IgD-negative memory B cell (primary cell): ENCODE measurements around the gene GABRR2. TPM values are rescaled to one million over a fixed set of nuclear protein-coding genes. Genes with fewer than 3 reads are reported as not detected.
"Not testable (repeated sequence)": the region's sequence is repeated elsewhere in the genome, so short reads cannot be mapped to it uniquely, and the experiment has no call there.

Experiments used
- H3K27ac Mint-ChIP-seq, 3 donors: one replicate each; pipeline ENCODE4 v1.8.0; 2020 to 2022; ENCODE audit warnings: mild to moderate bottlenecking in 3 of 3, mixed read lengths in 3 of 3, moderate library complexity in 1 of 3
- H3K27me3 Mint-ChIP-seq: one replicate; pipeline ENCODE4 v1.8.0; 2021; ENCODE audit warnings: mixed read lengths
- H3K36me3 Mint-ChIP-seq: one replicate; pipeline ENCODE4 v1.8.0; 2020; ENCODE audit warnings: mild to moderate bottlenecking, mixed read lengths
- H3K4me1 Mint-ChIP-seq, 3 donors: one replicate each; pipeline ENCODE4 v1.8.0; 2020 to 2022; ENCODE audit warnings: mixed read lengths in 3 of 3, mild to moderate bottlenecking in 1 of 3
- H3K4me3 Mint-ChIP-seq, 4 donors: one replicate each; pipeline ENCODE4 v1.8.0; 2020 to 2022; ENCODE audit warnings: mild to moderate bottlenecking in 4 of 4, mixed read lengths in 4 of 4, moderate library complexity in 3 of 4
- H3K9me3 Mint-ChIP-seq, 3 donors: one replicate each; pipeline ENCODE4 v1.8.0; 2020 to 2021; ENCODE audit warnings: mixed read lengths in 3 of 3, mild to moderate bottlenecking in 1 of 3
- polyA plus RNA-seq: library from polyadenylated mRNA; unstranded; fragments of 300-500 nt; fragmentation: Illumina TruSeq; gene quantifications from one replicate; pipeline ENCODE4 v1.2.3, GENCODE V29; 2021

The GABRR2 gene
- polyA plus RNA-seq, 1 donor from 2014 or later, result 0.13 TPM

- no peak overlapping the region for H3K27ac Mint-ChIP-seq
- no peaks in the 10 kb centered on the region for H3K27me3 Mint-ChIP-seq
- H3K36me3 Mint-ChIP-seq, result no peaks in the 10 kb centered on the region
- H3K4me1 Mint-ChIP-seq, result peaks cover 4 to 15% (median 9%) of the 10 kb centered on the region in 3 donors
- H3K4me3 Mint-ChIP-seq, result peak overlapping the region in 1 of 4 donors; percentile 63
- no peaks in the 10 kb centered on the region for H3K9me3 Mint-ChIP-seq
Observed at GRCh38 chr6:89311530-89311852, 3.6 kb downstream of the GABRR2 start.

- peaks cover 2 to 13% (median 9%) of the 10 kb centered on the region in 3 donors for H3K4me1 Mint-ChIP-seq
- H3K4me3 Mint-ChIP-seq, result no peak overlapping the region
- no peaks in the 10 kb centered on the region for H3K36me3 Mint-ChIP-seq
- H3K27me3 Mint-ChIP-seq, result no peaks in the 10 kb centered on the region
- H3K27ac Mint-ChIP-seq, result no peak overlapping the region
- H3K9me3 Mint-ChIP-seq, result no peaks in the 10 kb centered on the region
Observed at GRCh38 chr6:89310929-89311328, 4.2 kb downstream of the GABRR2 start.

- Mint-ChIP-seq H3K27me3 (no peaks in the 10 kb centered on the region), H3K4me3 (no peak overlapping the region), H3K9me3 (no peaks in the 10 kb centered on the region), H3K36me3 (no peaks in the 10 kb centered on the region), H3K27ac (no peak overlapping the region), H3K4me1 (peaks cover 3 to 14% (median 11%) of the 10 kb centered on the region in 3 donors)
Observed at GRCh38 chr6:89308525-89309395, 6.3 kb downstream of the GABRR2 start.

- not testable (repeated sequence) for H3K27ac Mint-ChIP-seq, H3K9me3 Mint-ChIP-seq, H3K36me3 Mint-ChIP-seq, H3K27me3 Mint-ChIP-seq, H3K4me1 Mint-ChIP-seq, H3K4me3 Mint-ChIP-seq
Observed at GRCh38 chr6:89304517-89304916, 10.6 kb downstream of the GABRR2 start.

GRCh38 chr6:89302936-89303335 is 12.2 kb downstream of the GABRR2 start:
- Mint-ChIP-seq H3K27ac (no peak overlapping the region), H3K36me3 (peaks cover 2% of the 10 kb centered on the region), H3K4me1 (peaks cover 13 to 15% (median 14%) of the 10 kb centered on the region in 3 donors), H3K9me3 (no peaks in the 10 kb centered on the region), H3K27me3 (no peaks in the 10 kb centered on the region), H3K4me3 (no peak overlapping the region)

- Mint-ChIP-seq H3K36me3 (peaks cover 2% of the 10 kb centered on the region), H3K9me3 (no peaks in the 10 kb centered on the region), H3K4me3 (no peak overlapping the region), H3K4me1 (peaks cover 16 to 20% (median 18%) of the 10 kb centered on the region in 3 donors), H3K27ac (peak overlapping the region in 1 of 3 donors; percentile 63), H3K27me3 (no peaks in the 10 kb centered on the region)
Observed at GRCh38 chr6:89302195-89302770, 12.8 kb downstream of the GABRR2 start.

- H3K36me3 Mint-ChIP-seq, result peaks cover 2% of the 10 kb centered on the region
- no peak overlapping the region for H3K4me3 Mint-ChIP-seq
- no peaks in the 10 kb centered on the region for H3K9me3 Mint-ChIP-seq
- H3K27ac Mint-ChIP-seq, result no peak overlapping the region
- no peaks in the 10 kb centered on the region for H3K27me3 Mint-ChIP-seq
- peaks cover 16 to 20% (median 18%) of the 10 kb centered on the region in 3 donors for H3K4me1 Mint-ChIP-seq
Observed at GRCh38 chr6:89301586-89302194, 13.4 kb downstream of the GABRR2 start.

GRCh38 chr6:89299466-89299850 is 15.6 kb downstream of the GABRR2 start:
- Mint-ChIP-seq H3K27ac (peak overlapping the region in 1 of 3 donors; percentile 35), H3K36me3 (peaks cover 2% of the 10 kb centered on the region), H3K4me3 (peak overlapping the region in 1 of 4 donors; percentile 63)

GRCh38 chr6:89298680-89299465 is 16.2 kb downstream of the GABRR2 start:
- H3K36me3 Mint-ChIP-seq, result peaks cover 2% of the 10 kb centered on the region
- peaks cover 13 to 16% (median 14%) of the 10 kb centered on the region in 3 donors for H3K4me1 Mint-ChIP-seq
- no peaks in the 10 kb centered on the region for H3K27me3 Mint-ChIP-seq
- H3K9me3 Mint-ChIP-seq, result peaks cover 0 to 1% (median 0%) of the 10 kb centered on the region in 3 donors
- peak overlapping the region in 3 of 4 donors; percentile 25 to 69 (median 52) for H3K4me3 Mint-ChIP-seq
- H3K27ac Mint-ChIP-seq, result peak overlapping the region in 2 of 3 donors; percentile 65 to 73

More at GRCh38 chr6:89299466-89299850, 15.6 kb downstream of the GABRR2 start:
- Mint-ChIP-seq H3K4me1 (peaks cover 13 to 16% (median 14%) of the 10 kb centered on the region in 3 donors), H3K27me3 (no peaks in the 10 kb centered on the region), H3K9me3 (peaks cover 0 to 1% (median 0%) of the 10 kb centered on the region in 3 donors)

- Mint-ChIP-seq H3K27me3 (no peaks in the 10 kb centered on the region), H3K27ac (peak overlapping the region; percentile 53 to 65 (median 64)), H3K4me3 (peak overlapping the region in 2 of 4 donors; percentile 71 to 77), H3K9me3 (peaks cover 0 to 2% (median 1%) of the 10 kb centered on the region in 3 donors), H3K36me3 (peaks cover 2% of the 10 kb centered on the region), H3K4me1 (peaks cover 13 to 16% (median 14%) of the 10 kb centered on the region in 3 donors)
Observed at GRCh38 chr6:89297695-89298351, 17.3 kb downstream of the GABRR2 start.

- H3K9me3 Mint-ChIP-seq, result peaks cover 0 to 2% (median 1%) of the 10 kb centered on the region in 3 donors
- no peak overlapping the region for H3K4me3 Mint-ChIP-seq
- H3K27me3 Mint-ChIP-seq, result no peaks in the 10 kb centered on the region
- peaks cover 13 to 16% (median 16%) of the 10 kb centered on the region in 3 donors for H3K4me1 Mint-ChIP-seq
- peaks cover 2% of the 10 kb centered on the region for H3K36me3 Mint-ChIP-seq
- H3K27ac Mint-ChIP-seq, result no peak overlapping the region
Observed at GRCh38 chr6:89295981-89296380, 19.1 kb downstream of the GABRR2 start.

- peaks cover 13 to 16% (median 16%) of the 10 kb centered on the region in 3 donors for H3K4me1 Mint-ChIP-seq
- not testable (repeated sequence) for H3K9me3 Mint-ChIP-seq, H3K27me3 Mint-ChIP-seq, H3K27ac Mint-ChIP-seq, H3K4me3 Mint-ChIP-seq, H3K36me3 Mint-ChIP-seq
Observed at GRCh38 chr6:89295116-89295515, 20.0 kb downstream of the GABRR2 start.

- Mint-ChIP-seq H3K4me3 (peak overlapping the region in 1 of 4 donors; percentile 9), H3K9me3 (peaks cover 4 to 9% (median 6%) of the 10 kb centered on the region in 3 donors), H3K36me3 (peaks cover 4% of the 10 kb centered on the region), H3K4me1 (peaks cover 0 to 1% (median 1%) of the 10 kb centered on the region in 3 donors), H3K27me3 (no peaks in the 10 kb centered on the region), H3K27ac (no peak overlapping the region)
Observed at GRCh38 chr6:89291256-89291819, 23.8 kb downstream of the GABRR2 start.
